Limb (tissue), 2 donors: Measurements from ENCODE around the gene ADAMTSL4.
"Not testable (repeated sequence)": the region's sequence is repeated elsewhere in the genome, so short reads cannot be mapped to it uniquely, and the experiment has no call there.

ENCODE experiments used
- DNase-seq, 2 donors: peaks; one replicate each; pipeline ENCODE4 v3.0.0-alpha.2; 2016; ENCODE audit errors: extremely low spot score in 2 of 2

Gene ADAMTSL4

DNA sequence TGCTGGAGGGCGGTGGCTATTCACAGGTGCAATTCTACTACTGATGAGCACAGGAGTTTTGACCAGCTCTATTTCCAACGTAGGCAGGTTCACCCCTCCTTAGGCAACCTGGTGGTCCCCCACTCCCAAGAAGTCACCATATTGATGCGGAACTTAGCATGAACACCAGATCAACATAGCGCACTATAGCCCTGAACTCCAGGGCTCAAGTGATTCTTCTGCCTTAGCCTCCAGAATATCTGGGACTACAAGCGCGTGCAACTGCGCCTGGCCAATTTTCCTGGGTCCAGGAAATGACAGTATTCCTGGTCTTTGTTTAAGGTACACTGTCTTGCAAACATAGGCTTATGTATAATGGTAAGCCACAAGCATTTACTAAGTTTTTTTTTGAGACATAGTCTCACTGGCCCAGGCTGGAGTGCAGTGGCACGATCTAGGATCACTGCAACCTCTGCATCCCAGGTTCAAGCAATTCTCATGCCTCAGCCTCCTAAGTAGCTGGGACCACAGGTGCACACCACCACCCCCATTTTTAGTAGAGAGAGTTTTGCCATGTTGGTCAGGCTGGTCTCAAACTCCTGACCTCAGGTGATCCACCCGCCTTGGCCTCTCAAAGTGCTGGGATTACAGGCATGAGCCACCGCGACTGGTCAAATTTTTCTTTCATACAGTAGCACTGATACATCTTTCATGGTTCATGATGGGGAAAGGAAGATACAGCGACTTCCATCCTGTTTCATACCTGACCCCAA lies 17.6 kb downstream of the ADAMTSL4 start:
- no peak for DNase-seq

DNA sequence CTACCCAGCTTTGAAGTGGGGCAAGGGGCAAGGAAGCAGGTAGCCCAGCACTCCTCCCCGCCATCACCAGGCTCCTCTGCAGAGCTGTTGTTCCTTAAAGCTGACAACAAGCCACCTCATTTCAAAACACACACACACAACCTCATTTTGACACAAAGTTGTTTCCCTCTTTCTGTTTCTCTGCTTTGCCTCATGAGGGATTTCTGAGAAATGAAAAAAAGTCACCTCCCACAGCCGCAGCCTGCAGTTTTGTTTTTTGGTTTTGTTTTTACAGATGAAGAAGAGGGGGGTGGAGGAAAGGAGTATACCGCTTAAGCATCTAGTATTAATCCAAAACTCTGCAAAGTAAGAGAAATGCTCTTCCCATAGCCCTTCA lies 18.1 kb downstream of the ADAMTSL4 start:
- no peak for DNase-seq

GRCh38 chr1:150567717-150568593 lies 18.7 kb downstream of the ADAMTSL4 start:
- peak; percentile 86 for DNase-seq

- no peak for DNase-seq
Measured at GRCh38 chr1:150568594-150568966, 19.4 kb downstream of the ADAMTSL4 start.

GRCh38 chr1:150572918-150573647 lies 23.9 kb downstream of the ADAMTSL4 start:
- peak in 1 of 2 donors; percentile 25 for DNase-seq

GRCh38 chr1:150573648-150574071 lies 24.5 kb downstream of the ADAMTSL4 start:
- not testable (repeated sequence) for DNase-seq

DNA sequence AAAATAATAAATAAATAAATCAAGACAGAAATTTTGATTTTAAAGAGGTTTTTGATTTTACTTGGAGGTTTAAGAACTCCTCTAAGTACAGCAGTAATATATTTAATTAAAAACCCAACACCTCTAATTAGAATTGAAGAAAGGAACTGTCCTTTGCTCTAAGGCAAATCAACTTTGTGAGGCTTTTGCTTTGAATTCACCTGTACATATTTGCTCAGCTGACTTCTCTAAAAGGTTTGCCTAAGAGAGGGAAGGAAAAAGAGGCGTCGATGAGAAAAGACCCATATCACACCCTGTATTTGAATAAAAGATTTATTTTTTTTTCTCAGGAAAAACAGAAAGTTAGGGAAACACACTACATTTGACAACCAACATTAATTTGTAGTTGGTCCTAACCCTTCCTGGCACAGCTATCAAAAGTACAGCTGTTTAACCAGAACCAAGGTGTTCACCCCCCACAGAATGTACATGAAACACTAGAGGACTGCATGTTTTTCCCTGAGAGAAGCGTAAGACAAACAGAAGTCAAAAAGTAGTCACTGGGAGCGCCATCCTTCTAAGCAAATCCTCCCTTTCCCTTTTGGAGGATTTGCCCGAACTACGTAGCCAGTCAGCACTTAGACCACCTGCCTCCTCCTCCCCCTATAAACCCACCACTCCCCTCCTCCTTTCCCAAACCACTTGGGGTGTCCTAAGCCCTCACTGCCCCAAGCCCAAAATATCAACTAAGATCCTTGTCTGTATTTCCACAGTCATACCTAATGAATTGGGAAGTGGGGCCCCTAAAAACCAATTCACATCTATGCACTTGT lies 25.3 kb downstream of the ADAMTSL4 start:
- DNase-seq = peak in 1 of 2 donors; percentile 27

- DNase-seq = no peak
Measured at GRCh38 chr1:150575072-150575489, 25.9 kb downstream of the ADAMTSL4 start.

DNA sequence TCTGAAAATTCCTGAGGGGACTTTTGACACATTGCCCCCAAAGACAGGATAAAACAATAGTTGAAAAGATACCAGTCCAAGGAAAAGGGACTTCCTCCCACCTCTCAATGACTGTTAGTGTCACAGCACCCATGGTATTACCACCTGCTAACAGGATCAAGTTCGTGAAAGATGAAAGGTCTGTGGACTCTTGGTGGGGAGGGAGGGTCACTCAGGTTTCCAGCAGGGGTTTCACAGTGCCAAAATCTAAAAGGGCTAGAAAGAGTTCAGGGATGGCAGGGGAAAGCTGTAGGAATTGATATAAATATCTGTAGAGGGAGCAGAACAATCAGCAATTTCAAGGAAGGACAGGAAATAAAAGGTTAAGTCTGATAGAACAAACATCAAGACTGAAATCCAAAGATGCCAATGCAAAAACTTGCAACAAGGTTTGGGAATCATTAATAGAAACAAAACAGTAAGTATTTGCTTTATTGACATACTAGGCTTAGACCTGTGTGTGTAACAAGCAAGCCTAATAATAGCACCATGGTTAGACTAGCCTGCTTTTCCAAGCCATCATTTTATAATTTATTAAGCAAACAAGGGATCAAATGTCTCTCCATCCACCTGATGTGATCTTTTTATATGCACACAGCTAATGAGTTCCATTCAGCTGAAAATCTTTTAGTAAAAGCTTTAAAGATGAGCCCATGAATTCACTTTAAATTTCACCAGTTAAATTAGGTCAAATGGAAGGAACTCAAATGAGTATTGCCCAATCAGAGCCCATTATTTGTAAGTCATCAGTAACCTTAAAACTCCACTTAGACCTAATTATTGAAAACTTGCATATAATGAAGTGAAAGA lies 26.5 kb downstream of the ADAMTSL4 start:
- DNase-seq = no peak

GRCh38 chr1:150576367-150576711 lies 27.1 kb downstream of the ADAMTSL4 start:
- no peak for DNase-seq

GRCh38 chr1:150576794-150577556 lies 27.8 kb downstream of the ADAMTSL4 start:
- DNase-seq = peak in 1 of 2 donors; percentile 27

GRCh38 chr1:150577557-150578271 lies 28.5 kb downstream of the ADAMTSL4 start:
- DNase-seq = no peak

DNA sequence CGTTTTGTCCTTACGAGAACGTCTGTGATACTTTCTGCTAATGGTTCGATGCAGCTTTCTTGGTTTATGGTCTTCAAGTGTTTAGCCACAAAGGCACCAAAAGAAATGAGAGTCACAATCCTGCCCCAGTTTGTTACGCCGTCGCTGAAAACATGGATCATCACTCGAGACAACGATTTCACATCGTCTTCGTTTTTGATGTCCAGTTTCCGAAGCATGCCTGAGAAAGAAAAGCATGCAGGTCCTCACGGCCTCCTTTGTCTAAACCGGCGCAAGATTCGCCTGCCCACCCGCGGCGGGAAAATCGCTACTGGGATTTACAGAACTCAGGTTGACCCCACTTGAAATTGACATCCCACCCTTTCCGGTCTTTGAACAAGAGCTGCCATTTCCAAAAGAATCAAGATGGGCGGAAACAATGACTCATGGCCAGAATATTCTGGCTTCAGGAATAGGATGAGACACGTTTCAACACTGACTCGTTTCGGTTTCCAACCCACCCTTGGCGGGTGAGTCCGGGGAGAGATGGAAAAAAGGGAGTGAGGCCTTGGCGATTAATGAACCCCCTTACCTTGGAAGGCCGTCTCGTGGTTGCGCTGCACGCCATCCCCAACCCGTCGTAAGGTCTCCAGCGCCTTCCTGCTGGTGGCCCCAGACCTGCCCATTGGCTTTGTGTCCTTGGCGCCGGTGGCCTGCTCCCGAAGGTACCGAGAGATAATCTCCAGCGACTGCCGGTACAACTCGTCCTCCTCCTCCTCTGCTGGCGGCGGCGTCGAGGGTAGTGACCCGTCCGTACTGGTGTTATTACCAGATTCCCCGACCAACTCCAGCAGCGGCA lies 29.3 kb downstream of the ADAMTSL4 start:
- DNase-seq = peak; percentile 70 to 75

- peak; percentile 93 to 98 for DNase-seq
Measured at GRCh38 chr1:150579110-150579944, 30.1 kb downstream of the ADAMTSL4 start, which contains the start of gene MCL1. Gene MCL1 (minus strand): TSS chr1:150579610. CDS start chr1:150579530, 80 bp downstream.

GRCh38 chr1:150579945-150580642 lies 30.9 kb downstream of the ADAMTSL4 start:
- no peak for DNase-seq

DNA sequence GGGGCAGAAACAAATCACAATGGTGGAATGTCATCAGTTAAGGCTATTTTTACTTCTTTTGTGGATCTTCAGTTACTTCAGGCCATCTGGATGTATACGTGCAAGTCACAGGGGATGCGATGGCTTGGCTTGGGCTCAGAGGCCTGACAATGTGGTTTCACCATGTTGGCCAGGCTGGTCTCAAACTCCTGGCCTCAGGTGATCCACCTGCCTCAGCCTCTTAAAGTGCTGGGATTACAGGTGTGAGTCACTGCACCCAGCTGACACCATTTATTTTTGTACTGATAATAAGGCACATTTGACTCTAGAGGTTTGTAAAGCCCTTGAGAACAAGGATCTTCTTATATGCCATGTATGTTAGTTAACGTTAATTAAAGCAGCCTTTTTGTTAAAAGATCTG lies 31.8 kb downstream of the ADAMTSL4 start:
- not testable (repeated sequence) for DNase-seq
